ENCODE measurements around the gene RTN4RL2. TPM values are rescaled to one million over a fixed set of nuclear protein-coding genes. Genes with fewer than 3 reads are reported as not detected.

Gene RTN4RL2
- total RNA-seq, 1 experiment from 2014 or later = 3.6 TPM

DNA sequence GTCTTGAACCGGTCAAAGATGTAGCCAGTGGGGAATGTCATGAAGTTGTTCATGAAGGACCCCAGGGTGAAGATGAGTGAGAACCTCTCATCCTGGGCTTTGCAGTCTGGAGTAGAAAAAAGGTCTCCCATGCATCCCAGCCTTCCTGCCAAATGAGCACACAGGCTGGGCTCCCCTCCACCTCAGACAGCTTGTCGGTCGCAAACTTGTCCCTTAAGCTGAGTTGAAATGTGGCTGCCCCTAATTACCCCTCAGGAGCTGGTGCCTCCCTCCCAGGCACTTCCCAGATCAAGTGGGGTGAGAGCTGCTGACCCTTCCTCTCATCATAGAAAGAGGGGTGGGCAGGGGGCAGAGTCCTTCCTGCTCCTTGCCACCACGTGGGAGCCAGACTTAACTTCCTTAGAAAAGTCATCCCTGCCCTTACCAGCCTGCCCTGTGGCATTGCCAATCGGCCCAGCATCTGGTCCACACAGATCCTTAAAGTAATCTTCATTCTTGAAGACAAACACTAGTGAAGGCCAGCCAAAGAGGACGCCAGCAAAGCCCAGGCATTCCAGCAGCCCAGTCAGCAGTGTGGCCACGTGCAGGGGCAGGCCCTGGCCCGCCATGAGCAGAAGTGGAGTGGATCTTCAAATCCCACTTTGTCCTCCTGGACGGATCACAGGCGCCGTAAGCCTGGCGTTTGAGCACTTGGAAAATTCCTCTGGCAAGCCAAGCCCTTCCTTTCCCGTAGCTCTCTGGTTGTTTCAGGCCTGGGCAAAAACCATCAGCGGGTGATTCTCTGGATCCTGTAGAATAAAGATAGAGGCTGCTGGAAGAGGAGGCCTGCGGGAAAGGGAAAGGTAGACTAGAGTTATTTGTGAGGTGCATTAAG, 34.5 kb upstream of the RTN4RL2 start:
- BruUV-seq (replicated peaks) = TSS peak; percentile 63
- DNase-seq = no peak
- CTCF ChIA-PET = no interaction called here

GRCh38 chr11:57426439-57426928, 33.8 kb upstream of the RTN4RL2 start:
- CTCF ChIA-PET = no interaction called here
- no peak for DNase-seq
- Mint-ChIP-seq H3K4me1 (ENCODE audit: low read depth, unreplicated experiment) (peaks cover 50% of the 10 kb centered on the region), H3K36me3 (ENCODE audit: insufficient read depth, unreplicated experiment) (peaks cover 49% of the 10 kb centered on the region), H3K4me3 (ENCODE audit: low read depth, unreplicated experiment) (peak overlapping the region; percentile 78), H3K27me3 (ENCODE audit: unreplicated experiment) (no peaks in the 10 kb centered on the region), H3K27ac (ENCODE audit: unreplicated experiment) (peak overlapping the region; percentile 93), H3K9me3 (ENCODE audit: low read depth, unreplicated experiment) (no peaks in the 10 kb centered on the region)
- BruUV-seq (replicated peaks) = no TSS peak
- no peak for TF ChIP-seq CTCF (IDR thresholded peaks at IDR 0.05; ENCODE audit: unreplicated experiment)
- intact Hi-C loops (cut with micrococcal nuclease; ENCODE audit: unreplicated experiment) = loop anchor here (2.0 kb wide), 1 partner anchor 16 kb away; no protein-coding TSS in a partner anchor

More for the DNA sequence above, 34.5 kb upstream of the RTN4RL2 start:
- H3K27ac Mint-ChIP-seq (ENCODE audit: unreplicated experiment) = peak overlapping the region; percentile 93
- H3K9me3 Mint-ChIP-seq (ENCODE audit: low read depth, unreplicated experiment) = no peaks in the 10 kb centered on the region
- intact Hi-C loops (cut with micrococcal nuclease; ENCODE audit: unreplicated experiment) = loop anchor here (2.0 kb wide), 1 partner anchor 15 kb away; no protein-coding TSS in a partner anchor
- H3K36me3 Mint-ChIP-seq (ENCODE audit: insufficient read depth, unreplicated experiment) = peaks cover 54% of the 10 kb centered on the region
- peak overlapping the region; percentile 78 for H3K4me3 Mint-ChIP-seq (ENCODE audit: low read depth, unreplicated experiment)
- peaks cover 50% of the 10 kb centered on the region for H3K4me1 Mint-ChIP-seq (ENCODE audit: low read depth, unreplicated experiment)
- no peak for TF ChIP-seq CTCF (IDR thresholded peaks at IDR 0.05; ENCODE audit: unreplicated experiment)
- H3K27me3 Mint-ChIP-seq (ENCODE audit: unreplicated experiment) = no peaks in the 10 kb centered on the region

DNA sequence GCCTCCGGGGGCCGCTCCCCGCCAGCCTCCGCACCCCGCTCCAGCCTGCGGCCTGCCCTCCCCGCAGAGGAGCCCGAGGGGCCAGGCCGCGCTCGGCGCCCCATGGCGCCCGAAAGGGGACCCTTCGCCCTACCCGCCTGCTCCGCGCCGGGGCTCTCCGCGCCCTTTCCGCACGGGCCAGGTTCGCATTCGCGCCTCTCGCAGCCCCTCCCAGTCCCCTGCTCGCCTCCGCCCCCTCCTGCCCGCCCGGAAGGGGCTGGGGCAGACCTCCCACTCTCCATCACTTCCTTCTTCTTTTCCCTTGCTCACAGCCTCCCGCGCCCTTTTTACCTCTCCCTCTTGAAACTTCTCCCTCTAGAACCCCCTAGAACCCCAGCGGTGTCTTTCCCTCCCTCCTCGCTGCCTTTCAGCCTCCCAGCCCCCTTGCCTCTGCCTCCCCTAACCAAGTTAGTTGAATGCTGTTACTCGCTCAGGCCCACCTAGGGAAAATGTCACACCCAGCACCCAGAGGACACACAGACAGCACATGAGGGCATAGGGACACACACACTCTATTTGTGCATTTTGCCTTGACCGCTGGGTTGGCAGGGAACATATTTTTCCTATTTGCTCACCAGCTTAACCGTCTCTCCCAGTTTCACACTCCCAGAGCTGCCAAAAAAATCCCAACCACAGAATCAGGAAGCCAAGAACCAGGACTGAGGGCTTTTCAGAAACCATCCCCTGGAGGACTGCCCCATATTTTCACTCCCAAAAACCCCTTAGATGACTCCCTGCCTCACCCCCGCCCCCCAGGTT, 33.2 kb upstream of the RTN4RL2 start, which contains the start of gene SLC43A3:
TSS of gene SLC43A3 (minus strand) at position 193 of the 798 bp plus-strand sequence. CDS start 949 bp downstream, outside the sequence.
- DNase-seq = peak; percentile 80
- Mint-ChIP-seq H3K4me3 (ENCODE audit: low read depth, unreplicated experiment) (peak within 1 kb of the TSS; percentile 78), H3K36me3 (ENCODE audit: insufficient read depth, unreplicated experiment) (peaks cover 47% of the 10 kb centered on the region), H3K27me3 (ENCODE audit: unreplicated experiment) (no peaks in the 10 kb centered on the region), H3K4me1 (ENCODE audit: low read depth, unreplicated experiment) (peaks cover 50% of the 10 kb centered on the region), H3K27ac (ENCODE audit: unreplicated experiment) (peak within 1 kb of the TSS; percentile 93), H3K9me3 (ENCODE audit: low read depth, unreplicated experiment) (no peaks in the 10 kb centered on the region)
- intact Hi-C loops (cut with micrococcal nuclease; ENCODE audit: unreplicated experiment) = loop anchor here (2.0 kb wide), 1 partner anchor 16 kb away; no protein-coding TSS in a partner anchor
- CTCF ChIA-PET = interaction anchor here (1.2 kb wide), 1 partner anchor 31 kb away, joined by 3 read pairs; no protein-coding TSS in a partner anchor
- TSS peak; percentile 90 for BruUV-seq (replicated peaks)
- TF ChIP-seq CTCF (IDR thresholded peaks at IDR 0.05; ENCODE audit: unreplicated experiment) = no peak

DNA sequence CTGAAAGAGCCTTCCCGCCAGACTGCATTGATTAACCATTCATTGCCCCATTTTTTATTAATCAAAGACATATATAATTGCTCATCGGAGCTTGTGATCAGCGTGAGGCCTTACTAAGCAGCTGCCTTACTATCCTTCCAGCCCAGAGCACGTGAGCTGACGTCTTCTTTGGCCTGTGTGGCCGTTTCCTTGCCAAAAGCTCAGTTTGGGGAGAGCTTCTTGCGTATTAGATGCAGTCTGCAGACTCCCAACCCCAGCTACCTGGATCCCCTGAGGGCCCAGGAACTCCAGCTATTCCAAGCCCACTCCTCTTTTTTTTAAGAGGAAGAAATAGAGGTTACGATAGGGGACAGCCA, 32.6 kb upstream of the RTN4RL2 start:
- CTCF ChIA-PET = interaction anchor here (1.2 kb wide), 1 partner anchor 30 kb away, joined by 3 read pairs; no protein-coding TSS in a partner anchor
- intact Hi-C loops (cut with micrococcal nuclease; ENCODE audit: unreplicated experiment) = loop anchor here (2.0 kb wide), 1 partner anchor 17 kb away; no protein-coding TSS in a partner anchor

More for the DNA sequence above, 32.6 kb upstream of the RTN4RL2 start:
- Mint-ChIP-seq H3K27me3 (ENCODE audit: unreplicated experiment) (no peaks in the 10 kb centered on the region), H3K4me1 (ENCODE audit: low read depth, unreplicated experiment) (peaks cover 47% of the 10 kb centered on the region), H3K4me3 (ENCODE audit: low read depth, unreplicated experiment) (peak overlapping the region; percentile 78), H3K36me3 (ENCODE audit: insufficient read depth, unreplicated experiment) (peaks cover 46% of the 10 kb centered on the region), H3K27ac (ENCODE audit: unreplicated experiment) (peak overlapping the region; percentile 93), H3K9me3 (ENCODE audit: low read depth, unreplicated experiment) (no peaks in the 10 kb centered on the region)
- no peak for DNase-seq
- no peak for TF ChIP-seq CTCF (IDR thresholded peaks at IDR 0.05; ENCODE audit: unreplicated experiment)
- no TSS peak for BruUV-seq (replicated peaks)
